Measurements from ENCODE around the gene GATAD2A. TPM values are rescaled to one million over a fixed set of nuclear protein-coding genes. Genes with fewer than 3 reads are reported as not detected.

GATAD2A gene
- total and polyA plus RNA-seq, 4 donors = 7.1 to 23.7 (median 18.2) TPM

GRCh38 chr19:19366434-19367396 lies 38.8 kb upstream of the GATAD2A start (continued):
- TF ChIP-seq MAX (IDR thresholded peaks at IDR 0.05) (no peak), NR2F2 (IDR thresholded peaks at IDR 0.05) (no peak)

- no peaks in the 10 kb centered on the region for H3K9me3 ChIP-seq (ENCODE audit: control insufficient read depth in 4 of 4, low read length in 3 of 4)
- 74% methylated on average over 7 of the region's 7 CpGs for WGBS
- no peak for DNase-seq (ENCODE audit: low spot score)
- no peaks in the 10 kb centered on the region for H3K27me3 ChIP-seq (ENCODE audit: control insufficient read depth in 4 of 4, insufficient read depth in 4 of 4, low read length in 3 of 4)
- H3K27ac ChIP-seq (ENCODE audit: low read depth in 1 of 2, low read length in 2 of 2) = no peak overlapping the region
- no peak overlapping the region for H3K4me3 ChIP-seq (ENCODE audit: low read depth in 1 of 3, low read length in 3 of 3)
- TF ChIP-seq REST (IDR thresholded peaks at IDR 0.05) = no peak
- H3K9ac ChIP-seq (ENCODE audit: low read depth in 1 of 2, low read length in 2 of 2) = no peak overlapping the region
- no peaks in the 10 kb centered on the region for H3K36me3 ChIP-seq (ENCODE audit: control insufficient read depth in 4 of 4, insufficient read depth in 3 of 4, low read depth in 1 of 4, low read length in 3 of 4)
- peaks cover 0 to 10% (median 4%) of the 10 kb centered on the region in 4 donors for H3K4me1 ChIP-seq (ENCODE audit: control insufficient read depth in 4 of 4, insufficient read depth in 4 of 4, low read length in 3 of 4)
Measured at GRCh38 chr19:19368087-19368486, 37.4 kb upstream of the GATAD2A start.

GRCh38 chr19:19371059-19371458 lies 34.4 kb upstream of the GATAD2A start:
- 78% methylated on average over 8 of the region's 8 CpGs for WGBS
- no peaks in the 10 kb centered on the region for H3K9me3 ChIP-seq (ENCODE audit: control insufficient read depth in 4 of 4, low read length in 3 of 4)
- no peak overlapping the region for H3K4me3 ChIP-seq (ENCODE audit: low read depth in 1 of 3, low read length in 3 of 3)
- no peak overlapping the region for H3K27ac ChIP-seq (ENCODE audit: low read depth in 1 of 2, low read length in 2 of 2)
- H3K9ac ChIP-seq (ENCODE audit: low read depth in 1 of 2, low read length in 2 of 2) = no peak overlapping the region
- no peak for DNase-seq (ENCODE audit: low spot score)
- TF ChIP-seq FOXA1 (IDR thresholded peaks at IDR 0.05) (no peak), GABPA (IDR thresholded peaks at IDR 0.05 in 1 of 2, conservative IDR thresholded peaks at IDR 0.05 in 1 of 2) (no peak), EGR1 (IDR thresholded peaks at IDR 0.05; ENCODE audit: low read depth in 2 of 2) (no peak), MAX (IDR thresholded peaks at IDR 0.05) (no peak), RXRA (IDR thresholded peaks at IDR 0.05) (no peak), JUND (IDR thresholded peaks at IDR 0.05) (no peak)
- no peaks in the 10 kb centered on the region for H3K27me3 ChIP-seq (ENCODE audit: control insufficient read depth in 4 of 4, insufficient read depth in 4 of 4, low read length in 3 of 4)
- H3K36me3 ChIP-seq (ENCODE audit: control insufficient read depth in 4 of 4, insufficient read depth in 3 of 4, low read depth in 1 of 4, low read length in 3 of 4) = no peaks in the 10 kb centered on the region
- H3K4me1 ChIP-seq (ENCODE audit: control insufficient read depth in 4 of 4, insufficient read depth in 4 of 4, low read length in 3 of 4) = peaks cover 0 to 8% (median 3%) of the 10 kb centered on the region in 4 donors

- Histone ChIP-seq H3K4me1 (ENCODE audit: control insufficient read depth in 4 of 4, insufficient read depth in 4 of 4, low read length in 3 of 4) (peaks cover 0 to 4% (median 0%) of the 10 kb centered on the region in 4 donors), H3K9ac (ENCODE audit: low read depth in 1 of 2, low read length in 2 of 2) (no peak overlapping the region)
- TF ChIP-seq ATF3 (IDR thresholded peaks at IDR 0.05) (no peak), GABPA (IDR thresholded peaks at IDR 0.05 in 1 of 2, conservative IDR thresholded peaks at IDR 0.05 in 1 of 2) (peak; percentile 75 to 85), JUND (IDR thresholded peaks at IDR 0.05) (no peak), EGR1 (IDR thresholded peaks at IDR 0.05; ENCODE audit: low read depth in 2 of 2) (no peak), FOXA2 (IDR thresholded peaks at IDR 0.05) (no peak), CTCF (IDR thresholded peaks at IDR 0.05; ENCODE audit: low read depth, low read length, missing input control) (no peak), YY1 (IDR thresholded peaks at IDR 0.05) (no peak), RAD21 (IDR thresholded peaks at IDR 0.05) (peak in 1 of 2 donors; percentile 29), HNF4G (IDR thresholded peaks at IDR 0.05) (no peak), ZBTB33 (IDR thresholded peaks at IDR 0.05) (no peak)
Measured at GRCh38 chr19:19372656-19373416, 32.6 kb upstream of the GATAD2A start.

More at GRCh38 chr19:19372656-19373416, 32.6 kb upstream of the GATAD2A start:
- WGBS = 52% methylated on average over 8 of the region's 8 CpGs
- Histone ChIP-seq H3K4me3 (ENCODE audit: low read depth in 1 of 3, low read length in 3 of 3) (no peak overlapping the region), H3K36me3 (ENCODE audit: control insufficient read depth in 4 of 4, insufficient read depth in 3 of 4, low read depth in 1 of 4, low read length in 3 of 4) (no peaks in the 10 kb centered on the region), H3K27ac (ENCODE audit: low read depth in 1 of 2, low read length in 2 of 2) (peak overlapping the region; percentile 36 to 50), H3K27me3 (ENCODE audit: control insufficient read depth in 4 of 4, insufficient read depth in 4 of 4, low read length in 3 of 4) (no peaks in the 10 kb centered on the region), H3K9me3 (ENCODE audit: control insufficient read depth in 4 of 4, low read length in 3 of 4) (no peaks in the 10 kb centered on the region)
- DNase-seq (ENCODE audit: low spot score) = no peak
